ENCODE measurements around the gene NTRK2.
A peak's percentile ranks its signal among the peaks of the same experiment; 100 is the strongest.

Gene NTRK2

GRCh38 chr9:84669288-84670137 is at the start of gene NTRK2:
NTRK2 (plus strand) TSS chr9:84669729; CDS start chr9:84670749, 1,020 bp downstream.
- DNase-seq: no peak

GRCh38 chr9:84620338-84620737 is 49.2 kb upstream of the NTRK2 start:
- DNase-seq: no peak

- DNase-seq: no peak
Observed at GRCh38 chr9:84621811-84622210, 47.7 kb upstream of the NTRK2 start.

- DNase-seq: no peak
Observed at GRCh38 chr9:84622981-84623380, 46.5 kb upstream of the NTRK2 start.

- no peak for DNase-seq
Observed at GRCh38 chr9:84636436-84636835, 33.1 kb upstream of the NTRK2 start.

GRCh38 chr9:84642553-84643141 is 26.9 kb upstream of the NTRK2 start:
- no peak for DNase-seq

GRCh38 chr9:84647699-84648098 is 21.8 kb upstream of the NTRK2 start:
- DNase-seq: no peak

GRCh38 chr9:84652496-84653120 is 16.9 kb upstream of the NTRK2 start:
- no peak for DNase-seq

GRCh38 chr9:84655447-84655846 is 14.1 kb upstream of the NTRK2 start:
- no peak for DNase-seq

GRCh38 chr9:84659313-84659712 is 10.2 kb upstream of the NTRK2 start:
- no peak for DNase-seq

GRCh38 chr9:84659773-84660172 is 9.8 kb upstream of the NTRK2 start:
- DNase-seq: no peak

- DNase-seq: no peak
Observed at GRCh38 chr9:84667571-84668195, 1.8 kb upstream of the NTRK2 start.

GRCh38 chr9:84668196-84669012 is 1.1 kb upstream of the NTRK2 start:
- peak; percentile 3 for DNase-seq

- no peak for DNase-seq
Observed at GRCh38 chr9:84669013-84669287, 579 bp upstream of the NTRK2 start.

- no peak for DNase-seq
Observed at GRCh38 chr9:84670138-84671041, 861 bp downstream of the NTRK2 start.

- no peak for DNase-seq
Observed at GRCh38 chr9:84671586-84672521, 2.3 kb downstream of the NTRK2 start.

GRCh38 chr9:84673806-84674205 is 4.3 kb downstream of the NTRK2 start:
- DNase-seq: no peak

- DNase-seq: no peak
Observed at GRCh38 chr9:84677080-84677479, 7.6 kb downstream of the NTRK2 start.

- DNase-seq: no peak
Observed at GRCh38 chr9:84679571-84679970, 10.0 kb downstream of the NTRK2 start.

GRCh38 chr9:84681516-84682285 is 12.2 kb downstream of the NTRK2 start:
- no peak for DNase-seq
